Astrocyte (in vitro differentiated cells and primary cell): ENCODE measurements around the gene PVR.

ENCODE experiments used
- CTCF ChIP-seq: IDR thresholded peaks from 2 replicates; pipeline ENCODE4 v1.5.1; 2011; ENCODE audit warnings: low read depth, mild to moderate bottlenecking, inconsistent platforms, low read length, moderate library complexity; ENCODE audit not compliant: insufficient read depth
- EZH2 ChIP-seq: IDR thresholded peaks from 2 replicates; pipeline ENCODE4 v1.6.1; 2012; ENCODE audit warnings: mild to moderate bottlenecking, low read length, inconsistent platforms; ENCODE audit not compliant: insufficient read depth

- TF ChIP-seq CTCF (no peak), EZH2 (no peak)
Measured at GRCh38 chr19:44613295-44614178, 30.2 kb upstream of the PVR start, which contains the start of gene IGSF23.
